RWPE1 (cell line): ENCODE results near the gene DIABLO.

Experiments used
- CTCF ChIA-PET: fragments of 350-600 bp; sonication (Branson Sonifier 250); formaldehyde crosslinking; extraction: SDS; loops from one replicate; lab custom pipeline; 2021; lab: Yijun Ruan, JAX
- POLR2A ChIA-PET: fragments of 400-600 bp; formaldehyde crosslinking; extraction: SDS; loops from one replicate; lab custom pipeline; 2020; ENCODE audit warnings: antibody characterized with exemption; ENCODE audit not compliant: low non-redundant PET; lab: Yijun Ruan, JAX
- DNase-seq: peaks from one replicate; pipeline ENCODE4 v3.0.0; 2012; ENCODE audit warnings: low spot score
- H3K27ac ChIP-seq: fragments of 450-650 bp; 2 replicates; pipeline ENCODE4 v1.5.1; 2017
- CTCF ChIP-seq: fragments of 450-650 bp; conservative IDR thresholded peaks from 2 replicates; pipeline ENCODE4 v1.5.1; 2017; ENCODE audit warnings: low read depth, mild to moderate bottlenecking

The DIABLO gene

GRCh38 chr12:122250536-122250935 is 24.7 kb upstream of the DIABLO start:
- CTCF ChIA-PET = no interaction called here
- no peak for TF ChIP-seq CTCF
- H3K27ac ChIP-seq = no peak overlapping the region
- DNase-seq = no peak
- POLR2A ChIA-PET = interaction anchor here (0.6 to 1.4 kb wide), 2 partner anchors 15 to 324 kb away, joined by 4 read pairs; no protein-coding TSS in a partner anchor

GRCh38 chr12:122250047-122250446 is 24.2 kb upstream of the DIABLO start:
- no peak for TF ChIP-seq CTCF
- no peak for DNase-seq
- ChIA-PET CTCF (no interaction called here), POLR2A (no interaction called here)
- no peak overlapping the region for H3K27ac ChIP-seq

GRCh38 chr12:122245553-122245952 is 19.7 kb upstream of the DIABLO start:
- no peak for TF ChIP-seq CTCF
- POLR2A ChIA-PET = no interaction called here
- no peak for DNase-seq

DNA sequence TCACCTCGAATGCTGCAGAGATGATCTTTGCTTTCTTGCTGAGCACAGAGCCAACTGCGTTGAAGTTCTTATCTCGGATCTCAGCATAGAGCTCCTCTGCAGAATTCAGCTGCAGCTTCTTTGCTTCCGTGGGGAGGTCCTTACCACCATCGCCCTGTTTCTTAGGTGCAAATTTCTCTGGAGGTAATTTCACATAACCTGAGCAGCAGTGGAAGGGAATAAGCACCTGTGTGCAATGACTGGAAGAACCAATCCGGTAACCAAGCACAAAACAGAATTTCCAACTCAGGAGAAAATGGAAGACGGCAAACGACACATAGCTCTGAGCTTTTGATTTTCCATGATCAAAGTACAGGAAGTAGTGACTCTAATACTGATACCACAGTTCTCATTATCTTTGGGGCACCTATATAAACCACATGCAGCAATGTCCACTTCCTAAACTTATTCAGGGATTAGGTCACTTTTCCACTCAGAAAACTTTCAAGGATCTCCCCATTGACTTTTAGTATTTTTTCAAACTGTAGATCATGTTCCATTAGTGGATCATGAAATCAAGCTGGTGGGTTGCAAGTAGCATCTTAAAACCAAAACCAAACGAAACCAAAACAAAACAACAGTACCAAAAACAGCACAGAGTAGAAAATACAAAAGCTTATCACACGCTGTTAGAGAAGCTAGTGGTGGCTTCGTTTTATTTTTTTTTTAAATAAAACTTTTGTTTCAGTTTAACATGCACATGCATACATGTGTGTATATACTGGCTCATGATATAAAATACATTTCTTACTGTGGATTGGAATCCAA is 18.9 kb upstream of the DIABLO start:
- POLR2A ChIA-PET = no interaction called here
- no peak for TF ChIP-seq CTCF
- DNase-seq = peak; percentile 34
- no peak overlapping the region for H3K27ac ChIP-seq
- CTCF ChIA-PET = interaction anchor here (0.6 to 0.7 kb wide), 3 partner anchors 8 to 433 kb away, joined by 3 to 9 read pairs (median 4); no protein-coding TSS in a partner anchor

More at GRCh38 chr12:122245553-122245952, 19.7 kb upstream of the DIABLO start:
- CTCF ChIA-PET = no interaction called here
- no peak overlapping the region for H3K27ac ChIP-seq

DNA sequence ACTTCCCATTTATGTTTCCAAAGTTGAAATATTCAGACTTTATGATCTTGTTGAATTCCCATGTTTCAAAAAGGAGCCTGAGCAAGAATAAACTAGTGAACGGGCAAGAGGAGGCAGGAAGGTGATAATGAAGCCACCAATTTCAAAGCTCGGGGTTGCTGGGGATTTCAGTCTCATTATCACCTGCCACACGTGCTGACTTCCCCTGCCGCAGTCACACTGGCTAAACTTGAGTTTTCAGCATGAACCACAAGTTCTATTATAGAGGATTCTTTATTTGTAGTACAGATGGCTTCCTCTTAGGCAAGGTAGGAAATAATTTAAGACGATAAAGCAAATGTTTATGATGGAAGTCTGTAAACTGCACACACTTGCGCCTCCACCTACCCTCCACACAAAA is 18.1 kb upstream of the DIABLO start:
- DNase-seq = no peak
- POLR2A ChIA-PET = no interaction called here
- CTCF ChIA-PET = interaction anchor here (0.6 kb wide), 1 partner anchor 92 kb away, joined by 4 read pairs; no protein-coding TSS in a partner anchor
- TF ChIP-seq CTCF = no peak
- H3K27ac ChIP-seq = no peak overlapping the region

DNA sequence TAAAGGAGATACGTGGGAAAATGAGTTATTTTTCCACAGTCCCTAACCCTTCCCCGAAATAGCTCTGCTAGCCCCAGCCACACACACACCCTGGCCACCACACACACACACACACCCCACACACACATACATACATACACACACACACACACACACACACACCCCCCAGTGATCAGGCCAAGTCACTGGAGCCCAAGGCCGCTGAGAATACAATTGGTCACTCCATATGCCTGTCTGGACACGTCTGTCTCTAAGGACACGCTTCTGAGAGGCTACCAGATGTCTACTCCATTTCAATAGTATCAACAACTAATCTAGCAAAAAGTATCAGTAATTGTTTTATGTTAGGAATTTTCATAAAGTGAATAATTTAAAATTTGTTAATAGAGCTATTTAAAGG is 13.0 kb upstream of the DIABLO start:
- TF ChIP-seq CTCF = no peak
- ChIA-PET POLR2A (no interaction called here), CTCF (no interaction called here)
- peak; percentile 52 for DNase-seq
- H3K27ac ChIP-seq = no peak overlapping the region
